HepG2 (cell line): ENCODE results near the gene LDLRAD3.

Experiments
- EED ChIP-seq: sonication (generic); formaldehyde crosslinking; IDR thresholded peaks from 2 replicates; pipeline ENCODE4 v1.5.0; 2020; ENCODE audit warnings: mild to moderate bottlenecking, missing genetic modification reagents
- FOXK1 ChIP-seq: sonication (generic); formaldehyde crosslinking; IDR thresholded peaks from 2 replicates; pipeline ENCODE4 v1.4.0; 2020; ENCODE audit warnings: low read depth, missing genetic modification reagents, borderline replicate concordance
- NFKBIZ ChIP-seq: IDR thresholded peaks from 2 replicates; pipeline ENCODE4 v1.6.1; 2018; ENCODE audit warnings: missing genetic modification reagents, missing compliant biosample characterization
- POLR2A ChIP-seq, 2 experiments: IDR thresholded peaks; 2 replicates each; pipeline ENCODE4 v1.6.1; 2011; ENCODE audit warnings: low read depth in 2 of 2, low read length in 2 of 2, mild to moderate bottlenecking in 1 of 2, moderate library complexity in 1 of 2; ENCODE audit not compliant: insufficient read depth in 1 of 2
- ZKSCAN5 ChIP-seq: sonication (generic); formaldehyde crosslinking; IDR thresholded peaks from 2 replicates; pipeline ENCODE4 v1.5.1; 2020; ENCODE audit warnings: mild to moderate bottlenecking, missing genetic modification reagents
- TF ChIP-seq, protein P1 (sequence below): sonication (generic); formaldehyde crosslinking; IDR thresholded peaks from 2 replicates; pipeline ENCODE4 v1.9.0; 2021; ENCODE audit warnings: mild to moderate bottlenecking, missing genetic modification reagents
- TF ChIP-seq, protein P2 (sequence below): sonication (generic); formaldehyde crosslinking; IDR thresholded peaks from 2 replicates; pipeline ENCODE4 v1.5.0; 2020; ENCODE audit warnings: mild to moderate bottlenecking, missing genetic modification reagents, moderate library complexity
- TF ChIP-seq, protein P3 (sequence below): sonication (generic); formaldehyde crosslinking; IDR thresholded peaks from 2 replicates; pipeline ENCODE4 v1.4.0; 2020; ENCODE audit warnings: mild to moderate bottlenecking, missing genetic modification reagents, borderline replicate concordance
- TF ChIP-seq, protein P4 (sequence below): sonication (generic); formaldehyde crosslinking; IDR thresholded peaks from 2 replicates; pipeline ENCODE4 v1.4.0; 2020; ENCODE audit warnings: missing genetic modification reagents

DNA sequence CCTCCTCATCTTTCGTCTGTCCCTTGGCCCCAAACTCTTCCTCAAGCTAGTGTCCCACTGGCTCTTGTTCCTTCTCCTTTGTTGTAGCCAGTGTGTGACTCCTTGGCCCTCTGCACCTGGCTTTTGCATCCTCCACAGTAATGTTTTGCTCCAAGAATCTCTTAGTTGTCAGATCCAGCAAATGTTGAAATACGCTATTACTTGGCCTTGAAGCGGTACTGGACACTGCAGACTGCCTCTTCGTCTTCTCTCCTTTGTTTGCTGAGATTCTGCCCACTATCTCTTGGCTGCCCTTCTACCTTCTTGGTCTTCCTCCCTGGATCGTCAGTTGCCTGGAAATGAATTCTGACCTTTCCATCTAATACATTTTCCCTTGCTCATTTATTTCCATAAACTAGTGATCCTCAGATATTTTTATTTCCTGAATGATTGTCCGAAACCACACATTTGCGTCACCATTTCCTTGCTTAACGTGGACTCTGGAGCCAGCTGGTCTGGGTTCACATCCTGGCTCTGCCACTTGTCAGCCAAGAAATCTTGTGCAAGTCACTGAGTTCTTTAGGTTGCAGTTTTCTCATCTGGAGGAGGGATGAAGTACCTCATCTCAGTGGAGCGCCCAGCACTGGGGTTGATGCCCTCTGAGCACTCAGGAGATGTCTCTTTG, 113.6 kb downstream of the LDLRAD3 start:
- TF ChIP-seq POLR2A (IDR thresholded peaks at IDR 0.05; ENCODE audit: insufficient read depth in 1 of 2, low read depth in 2 of 2, low read length in 2 of 2) (no peak), EED (CRISPR knock-in tag) (no peak), NFKBIZ (CRISPR knock-in tag) (no peak), ZKSCAN5 (CRISPR knock-in tag) (no peak), FOXK1 (CRISPR knock-in tag) (no peak)
- TF ChIP-seq, protein P1, sequence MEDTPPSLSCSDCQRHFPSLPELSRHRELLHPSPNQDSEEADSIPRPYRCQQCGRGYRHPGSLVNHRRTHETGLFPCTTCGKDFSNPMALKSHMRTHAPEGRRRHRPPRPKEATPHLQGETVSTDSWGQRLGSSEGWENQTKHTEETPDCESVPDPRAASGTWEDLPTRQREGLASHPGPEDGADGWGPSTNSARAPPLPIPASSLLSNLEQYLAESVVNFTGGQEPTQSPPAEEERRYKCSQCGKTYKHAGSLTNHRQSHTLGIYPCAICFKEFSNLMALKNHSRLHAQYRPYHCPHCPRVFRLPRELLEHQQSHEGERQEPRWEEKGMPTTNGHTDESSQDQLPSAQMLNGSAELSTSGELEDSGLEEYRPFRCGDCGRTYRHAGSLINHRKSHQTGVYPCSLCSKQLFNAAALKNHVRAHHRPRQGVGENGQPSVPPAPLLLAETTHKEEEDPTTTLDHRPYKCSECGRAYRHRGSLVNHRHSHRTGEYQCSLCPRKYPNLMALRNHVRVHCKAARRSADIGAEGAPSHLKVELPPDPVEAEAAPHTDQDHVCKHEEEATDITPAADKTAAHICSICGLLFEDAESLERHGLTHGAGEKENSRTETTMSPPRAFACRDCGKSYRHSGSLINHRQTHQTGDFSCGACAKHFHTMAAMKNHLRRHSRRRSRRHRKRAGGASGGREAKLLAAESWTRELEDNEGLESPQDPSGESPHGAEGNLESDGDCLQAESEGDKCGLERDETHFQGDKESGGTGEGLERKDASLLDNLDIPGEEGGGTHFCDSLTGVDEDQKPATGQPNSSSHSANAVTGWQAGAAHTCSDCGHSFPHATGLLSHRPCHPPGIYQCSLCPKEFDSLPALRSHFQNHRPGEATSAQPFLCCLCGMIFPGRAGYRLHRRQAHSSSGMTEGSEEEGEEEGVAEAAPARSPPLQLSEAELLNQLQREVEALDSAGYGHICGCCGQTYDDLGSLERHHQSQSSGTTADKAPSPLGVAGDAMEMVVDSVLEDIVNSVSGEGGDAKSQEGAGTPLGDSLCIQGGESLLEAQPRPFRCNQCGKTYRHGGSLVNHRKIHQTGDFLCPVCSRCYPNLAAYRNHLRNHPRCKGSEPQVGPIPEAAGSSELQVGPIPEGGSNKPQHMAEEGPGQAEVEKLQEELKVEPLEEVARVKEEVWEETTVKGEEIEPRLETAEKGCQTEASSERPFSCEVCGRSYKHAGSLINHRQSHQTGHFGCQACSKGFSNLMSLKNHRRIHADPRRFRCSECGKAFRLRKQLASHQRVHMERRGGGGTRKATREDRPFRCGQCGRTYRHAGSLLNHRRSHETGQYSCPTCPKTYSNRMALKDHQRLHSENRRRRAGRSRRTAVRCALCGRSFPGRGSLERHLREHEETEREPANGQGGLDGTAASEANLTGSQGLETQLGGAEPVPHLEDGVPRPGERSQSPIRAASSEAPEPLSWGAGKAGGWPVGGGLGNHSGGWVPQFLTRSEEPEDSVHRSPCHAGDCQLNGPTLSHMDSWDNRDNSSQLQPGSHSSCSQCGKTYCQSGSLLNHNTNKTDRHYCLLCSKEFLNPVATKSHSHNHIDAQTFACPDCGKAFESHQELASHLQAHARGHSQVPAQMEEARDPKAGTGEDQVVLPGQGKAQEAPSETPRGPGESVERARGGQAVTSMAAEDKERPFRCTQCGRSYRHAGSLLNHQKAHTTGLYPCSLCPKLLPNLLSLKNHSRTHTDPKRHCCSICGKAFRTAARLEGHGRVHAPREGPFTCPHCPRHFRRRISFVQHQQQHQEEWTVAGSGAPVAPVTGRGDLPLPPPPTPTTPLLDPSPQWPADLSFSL (CRISPR knock-in tag), result no peak
- TF ChIP-seq, protein P2, sequence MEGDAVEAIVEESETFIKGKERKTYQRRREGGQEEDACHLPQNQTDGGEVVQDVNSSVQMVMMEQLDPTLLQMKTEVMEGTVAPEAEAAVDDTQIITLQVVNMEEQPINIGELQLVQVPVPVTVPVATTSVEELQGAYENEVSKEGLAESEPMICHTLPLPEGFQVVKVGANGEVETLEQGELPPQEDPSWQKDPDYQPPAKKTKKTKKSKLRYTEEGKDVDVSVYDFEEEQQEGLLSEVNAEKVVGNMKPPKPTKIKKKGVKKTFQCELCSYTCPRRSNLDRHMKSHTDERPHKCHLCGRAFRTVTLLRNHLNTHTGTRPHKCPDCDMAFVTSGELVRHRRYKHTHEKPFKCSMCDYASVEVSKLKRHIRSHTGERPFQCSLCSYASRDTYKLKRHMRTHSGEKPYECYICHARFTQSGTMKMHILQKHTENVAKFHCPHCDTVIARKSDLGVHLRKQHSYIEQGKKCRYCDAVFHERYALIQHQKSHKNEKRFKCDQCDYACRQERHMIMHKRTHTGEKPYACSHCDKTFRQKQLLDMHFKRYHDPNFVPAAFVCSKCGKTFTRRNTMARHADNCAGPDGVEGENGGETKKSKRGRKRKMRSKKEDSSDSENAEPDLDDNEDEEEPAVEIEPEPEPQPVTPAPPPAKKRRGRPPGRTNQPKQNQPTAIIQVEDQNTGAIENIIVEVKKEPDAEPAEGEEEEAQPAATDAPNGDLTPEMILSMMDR (CRISPR knock-in tag), result no peak
- TF ChIP-seq, protein P3, sequence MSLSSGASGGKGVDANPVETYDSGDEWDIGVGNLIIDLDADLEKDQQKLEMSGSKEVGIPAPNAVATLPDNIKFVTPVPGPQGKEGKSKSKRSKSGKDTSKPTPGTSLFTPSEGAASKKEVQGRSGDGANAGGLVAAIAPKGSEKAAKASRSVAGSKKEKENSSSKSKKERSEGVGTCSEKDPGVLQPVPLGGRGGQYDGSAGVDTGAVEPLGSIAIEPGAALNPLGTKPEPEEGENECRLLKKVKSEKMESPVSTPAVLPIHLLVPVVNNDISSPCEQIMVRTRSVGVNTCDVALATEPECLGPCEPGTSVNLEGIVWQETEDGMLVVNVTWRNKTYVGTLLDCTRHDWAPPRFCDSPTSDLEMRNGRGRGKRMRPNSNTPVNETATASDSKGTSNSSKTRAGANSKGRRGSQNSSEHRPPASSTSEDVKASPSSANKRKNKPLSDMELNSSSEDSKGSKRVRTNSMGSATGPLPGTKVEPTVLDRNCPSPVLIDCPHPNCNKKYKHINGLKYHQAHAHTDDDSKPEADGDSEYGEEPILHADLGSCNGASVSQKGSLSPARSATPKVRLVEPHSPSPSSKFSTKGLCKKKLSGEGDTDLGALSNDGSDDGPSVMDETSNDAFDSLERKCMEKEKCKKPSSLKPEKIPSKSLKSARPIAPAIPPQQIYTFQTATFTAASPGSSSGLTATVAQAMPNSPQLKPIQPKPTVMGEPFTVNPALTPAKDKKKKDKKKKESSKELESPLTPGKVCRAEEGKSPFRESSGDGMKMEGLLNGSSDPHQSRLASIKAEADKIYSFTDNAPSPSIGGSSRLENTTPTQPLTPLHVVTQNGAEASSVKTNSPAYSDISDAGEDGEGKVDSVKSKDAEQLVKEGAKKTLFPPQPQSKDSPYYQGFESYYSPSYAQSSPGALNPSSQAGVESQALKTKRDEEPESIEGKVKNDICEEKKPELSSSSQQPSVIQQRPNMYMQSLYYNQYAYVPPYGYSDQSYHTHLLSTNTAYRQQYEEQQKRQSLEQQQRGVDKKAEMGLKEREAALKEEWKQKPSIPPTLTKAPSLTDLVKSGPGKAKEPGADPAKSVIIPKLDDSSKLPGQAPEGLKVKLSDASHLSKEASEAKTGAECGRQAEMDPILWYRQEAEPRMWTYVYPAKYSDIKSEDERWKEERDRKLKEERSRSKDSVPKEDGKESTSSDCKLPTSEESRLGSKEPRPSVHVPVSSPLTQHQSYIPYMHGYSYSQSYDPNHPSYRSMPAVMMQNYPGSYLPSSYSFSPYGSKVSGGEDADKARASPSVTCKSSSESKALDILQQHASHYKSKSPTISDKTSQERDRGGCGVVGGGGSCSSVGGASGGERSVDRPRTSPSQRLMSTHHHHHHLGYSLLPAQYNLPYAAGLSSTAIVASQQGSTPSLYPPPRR (CRISPR knock-in tag), result no peak
- TF ChIP-seq, protein P4, sequence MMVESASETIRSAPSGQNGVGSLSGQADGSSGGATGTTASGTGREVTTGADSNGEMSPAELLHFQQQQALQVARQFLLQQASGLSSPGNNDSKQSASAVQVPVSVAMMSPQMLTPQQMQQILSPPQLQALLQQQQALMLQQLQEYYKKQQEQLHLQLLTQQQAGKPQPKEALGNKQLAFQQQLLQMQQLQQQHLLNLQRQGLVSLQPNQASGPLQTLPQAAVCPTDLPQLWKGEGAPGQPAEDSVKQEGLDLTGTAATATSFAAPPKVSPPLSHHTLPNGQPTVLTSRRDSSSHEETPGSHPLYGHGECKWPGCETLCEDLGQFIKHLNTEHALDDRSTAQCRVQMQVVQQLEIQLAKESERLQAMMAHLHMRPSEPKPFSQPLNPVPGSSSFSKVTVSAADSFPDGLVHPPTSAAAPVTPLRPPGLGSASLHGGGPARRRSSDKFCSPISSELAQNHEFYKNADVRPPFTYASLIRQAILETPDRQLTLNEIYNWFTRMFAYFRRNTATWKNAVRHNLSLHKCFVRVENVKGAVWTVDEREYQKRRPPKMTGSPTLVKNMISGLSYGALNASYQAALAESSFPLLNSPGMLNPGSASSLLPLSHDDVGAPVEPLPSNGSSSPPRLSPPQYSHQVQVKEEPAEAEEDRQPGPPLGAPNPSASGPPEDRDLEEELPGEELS (CRISPR knock-in tag), result no peak
